GM18907 (cell line): ENCODE measurements around the gene C6orf120.
"Not testable (repeated sequence)": the region's sequence is repeated elsewhere in the genome, so short reads cannot be mapped to it uniquely, and the experiment has no call there.

ENCODE experiments used
- ATAC-seq: cut with Tn5 transposase; IDR thresholded peaks from one replicate; pipeline ENCODE4 v1.9.1; 2021; ENCODE audit warnings: mild to moderate bottlenecking, moderate library complexity; ENCODE audit not compliant: unreplicated experiment

C6orf120 gene

DNA sequence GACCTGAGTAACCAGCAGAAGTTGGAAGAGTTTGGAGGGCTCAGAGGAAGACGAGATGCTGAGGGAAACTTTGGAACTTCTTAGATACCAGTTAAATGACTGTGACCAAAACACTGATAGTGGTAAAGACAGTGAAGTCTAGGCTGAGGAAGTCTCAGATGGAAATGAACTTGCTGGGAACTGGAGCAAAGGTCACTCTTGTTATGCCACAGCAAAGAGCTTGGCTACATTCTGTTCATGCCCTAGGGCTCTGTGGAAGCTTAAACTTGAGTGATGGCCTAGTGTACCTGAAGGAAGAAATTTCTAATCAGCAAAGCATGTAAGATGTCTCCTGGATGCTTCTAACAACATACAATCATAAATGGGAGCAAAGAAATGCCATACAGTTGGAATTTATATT lies 24.8 kb upstream of the C6orf120 start:
- ATAC-seq, result no peak

GRCh38 chr6:169678342-169678741 lies 23.6 kb upstream of the C6orf120 start:
- ATAC-seq, result no peak

- no peak for ATAC-seq
Observed at GRCh38 chr6:169684056-169684455, 17.9 kb upstream of the C6orf120 start.

- no peak for ATAC-seq
Observed at GRCh38 chr6:169685860-169686259, 16.1 kb upstream of the C6orf120 start.

- no peak for ATAC-seq
Observed at GRCh38 chr6:169689287-169689686, 12.6 kb upstream of the C6orf120 start.

- no peak for ATAC-seq
Observed at GRCh38 chr6:169691260-169691659, 10.7 kb upstream of the C6orf120 start.

DNA sequence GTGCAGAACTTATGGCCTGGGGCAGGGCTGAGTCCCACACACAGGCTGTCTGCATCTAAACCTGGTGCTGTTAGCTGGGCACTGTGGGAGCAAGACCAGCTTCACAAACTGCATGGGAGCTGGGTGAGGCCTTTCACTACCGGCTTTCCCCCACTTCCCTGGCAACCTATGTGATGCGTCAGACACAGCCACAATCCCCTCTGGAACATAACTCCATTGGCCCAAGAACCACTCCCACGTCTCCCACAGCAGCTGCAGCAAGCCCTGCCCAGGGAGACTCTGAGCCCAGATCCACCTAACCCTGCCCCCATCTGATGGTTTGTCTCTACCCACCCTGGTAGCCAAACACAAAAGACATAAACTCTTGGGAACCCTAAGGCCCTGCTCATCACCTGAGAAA lies 9.4 kb upstream of the C6orf120 start:
- no peak for ATAC-seq

DNA sequence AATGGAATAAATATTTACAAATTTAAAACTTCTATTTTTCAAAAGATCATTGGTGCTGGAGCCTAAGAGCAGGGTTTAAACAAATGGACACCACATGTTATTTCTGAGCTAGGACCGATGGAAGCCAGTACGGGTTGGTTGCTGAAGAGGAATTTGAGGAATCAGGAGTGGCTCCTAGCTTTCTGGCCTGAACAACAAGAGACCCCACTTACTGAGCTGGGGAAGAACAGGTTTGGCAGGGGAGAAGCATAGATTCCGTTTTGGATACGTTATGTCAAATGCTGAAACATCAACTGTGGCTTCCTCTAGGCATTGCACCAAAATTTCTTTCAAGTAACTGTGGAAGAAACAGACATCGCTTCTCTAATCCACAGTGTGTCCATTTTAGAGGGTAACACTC lies 6.8 kb upstream of the C6orf120 start:
- no peak for ATAC-seq

- ATAC-seq, result not testable (repeated sequence)
Observed at GRCh38 chr6:169697115-169697514, 4.8 kb upstream of the C6orf120 start.

- no peak for ATAC-seq
Observed at GRCh38 chr6:169700296-169700695, 1.6 kb upstream of the C6orf120 start.

DNA sequence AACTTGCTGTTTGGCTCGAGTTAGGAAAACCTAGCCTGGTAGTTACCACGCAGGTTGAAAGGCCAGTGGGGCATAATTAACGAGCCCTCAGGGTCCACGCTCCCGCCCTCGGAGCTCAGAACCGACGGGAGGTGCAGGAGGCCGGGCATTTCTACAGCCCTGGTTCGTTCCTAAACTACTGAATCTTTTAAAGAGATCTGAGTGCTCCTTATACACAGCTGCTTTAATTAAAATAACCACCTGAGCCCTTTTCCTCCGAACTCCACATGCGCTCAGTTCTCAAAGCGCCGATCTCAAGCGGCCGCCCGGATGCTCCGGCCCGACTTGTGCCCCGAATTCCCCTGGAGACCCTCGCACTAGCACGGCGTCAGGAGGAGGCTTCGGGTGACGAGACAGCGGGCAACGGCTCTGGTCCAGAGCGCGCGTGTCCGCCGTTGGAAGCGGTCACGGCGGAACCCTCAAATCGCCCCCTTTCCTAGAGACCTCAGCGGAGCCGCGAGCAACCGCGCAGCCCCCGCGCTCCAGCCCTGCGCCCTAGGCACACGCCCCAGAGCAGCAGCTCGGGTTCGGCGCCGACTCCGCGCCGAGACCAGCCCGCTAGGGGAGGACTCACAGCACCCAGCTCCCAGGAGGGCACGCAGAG lies 494 bp upstream of the C6orf120 start:
- ATAC-seq, result peak; percentile 22

DNA sequence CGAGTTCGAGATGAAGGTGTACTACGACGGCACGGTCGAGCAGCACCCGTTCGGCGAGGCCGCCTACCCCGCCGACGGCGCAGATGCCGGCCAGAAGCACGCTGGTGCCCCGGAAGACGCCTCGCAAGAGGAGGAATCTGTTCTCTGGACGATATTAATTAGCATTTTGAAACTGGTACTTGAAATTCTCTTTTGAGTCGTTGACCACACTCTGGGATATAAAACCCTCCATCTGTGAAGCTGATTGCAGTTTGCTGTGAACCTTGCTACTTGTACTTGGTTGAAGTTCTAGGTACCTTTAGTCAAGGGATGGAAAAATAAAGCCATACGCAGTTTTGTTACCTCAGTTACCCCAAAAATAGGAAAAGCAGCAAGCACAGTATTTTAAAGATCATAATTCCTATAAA lies 917 bp downstream of the C6orf120 start:
- peak; percentile 26 for ATAC-seq

DNA sequence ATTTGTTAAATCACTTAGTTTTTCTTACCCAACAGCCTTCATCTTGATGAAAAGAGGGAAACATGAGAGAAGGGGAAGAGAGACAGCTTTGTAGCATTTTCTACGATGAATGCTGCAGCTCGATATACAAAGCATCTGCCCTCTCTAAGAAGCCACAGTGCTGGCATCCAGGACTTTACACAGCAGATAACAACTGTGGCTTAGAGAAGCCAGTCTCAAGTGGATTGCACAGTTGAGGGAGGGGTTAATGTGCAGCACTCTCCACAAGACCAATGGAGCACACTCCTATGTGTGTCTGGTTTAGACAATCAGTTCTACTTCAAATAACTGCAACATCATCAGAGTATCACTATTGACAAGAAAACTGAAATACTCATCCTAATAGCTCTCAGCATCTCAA lies 5.8 kb downstream of the C6orf120 start:
- no peak for ATAC-seq

DNA sequence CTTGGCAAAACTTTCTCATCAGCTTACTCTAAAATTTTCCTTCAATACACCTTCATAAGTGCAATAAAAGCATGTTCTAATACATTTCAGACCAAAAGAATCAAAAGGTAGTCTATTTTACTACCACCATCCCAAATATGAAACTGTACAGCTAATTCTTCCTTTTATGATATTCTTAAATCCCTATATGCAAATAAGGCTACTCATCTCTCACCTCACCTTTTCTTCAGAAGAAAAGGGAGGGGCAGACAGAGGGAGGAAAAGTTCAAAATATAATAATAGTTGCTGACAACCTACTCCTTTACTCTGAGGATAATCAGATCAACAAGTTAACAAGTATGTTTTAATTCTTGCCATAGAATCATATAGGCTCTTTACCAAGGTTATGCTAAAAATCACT lies 7.4 kb downstream of the C6orf120 start:
- no peak for ATAC-seq

DNA sequence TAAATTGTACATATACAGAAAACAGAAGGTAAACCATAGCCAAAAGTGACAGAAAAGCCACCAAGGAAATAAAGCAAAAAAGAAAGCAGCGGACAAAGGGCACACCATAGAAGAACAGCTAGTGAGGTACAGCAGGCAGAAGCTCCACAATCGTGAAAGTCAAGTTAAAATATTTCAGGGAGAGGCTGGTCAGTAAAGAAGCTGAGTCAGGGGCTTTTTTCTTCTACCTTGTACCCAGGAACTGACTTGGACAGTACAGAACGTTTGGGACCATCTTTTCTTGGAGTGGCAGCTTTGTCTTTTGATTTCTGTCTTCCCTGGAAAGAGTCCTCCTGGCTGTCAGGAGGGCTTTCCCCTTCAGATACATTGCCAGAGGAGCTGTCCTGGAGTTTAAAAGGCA lies 8.1 kb downstream of the C6orf120 start:
- ATAC-seq, result no peak

- no peak for ATAC-seq
Observed at GRCh38 chr6:169714178-169714577, 12.3 kb downstream of the C6orf120 start.

DNA sequence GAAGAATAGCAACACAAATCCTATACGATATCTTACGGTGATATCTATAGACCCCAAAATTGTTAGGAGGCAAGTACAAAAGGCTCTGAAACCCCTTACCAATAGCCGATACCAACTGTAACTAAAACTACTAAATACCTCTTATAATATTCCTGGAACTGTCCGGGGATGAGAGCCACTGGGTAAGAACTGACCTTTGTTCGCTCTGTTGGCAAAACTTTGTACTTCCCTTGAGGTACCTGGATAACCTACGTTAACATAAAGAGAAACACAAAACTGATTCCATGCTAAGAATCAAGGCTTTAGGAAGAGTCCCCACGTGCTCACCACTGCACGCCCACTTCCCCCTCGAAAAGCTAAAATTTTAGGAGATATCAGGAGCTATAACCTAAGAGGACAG lies 12.7 kb downstream of the C6orf120 start:
- ATAC-seq, result no peak

GRCh38 chr6:169719117-169719516 lies 17.2 kb downstream of the C6orf120 start:
- ATAC-seq, result no peak

DNA sequence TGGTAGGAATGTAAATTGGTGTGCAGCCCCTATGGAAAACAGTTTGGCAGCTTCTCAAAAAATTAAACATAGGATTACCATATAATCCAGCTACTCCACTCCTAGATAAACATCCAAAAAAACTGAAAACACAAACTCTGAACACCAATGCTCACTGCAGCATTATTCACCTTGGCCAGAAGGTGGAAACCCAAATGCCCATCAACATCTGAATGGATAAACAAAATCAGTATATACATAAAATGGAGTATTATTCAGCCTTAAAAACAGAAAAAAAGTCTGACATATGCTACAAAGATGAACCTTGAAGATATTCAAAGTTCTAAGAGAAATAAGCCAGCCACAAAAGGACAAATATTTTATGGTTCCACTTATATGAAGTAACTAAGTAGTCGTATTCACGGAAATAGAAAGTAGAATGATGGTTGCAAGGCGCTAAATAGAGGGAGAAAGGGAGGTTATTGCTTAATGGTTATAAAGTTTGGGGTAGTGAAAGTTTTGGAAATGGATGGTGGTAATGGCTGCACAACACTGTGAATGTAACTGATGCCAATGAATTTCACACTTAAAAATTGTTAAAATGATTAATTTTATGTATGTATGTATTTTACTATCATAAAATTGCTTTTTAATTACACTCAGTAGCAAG lies 18.4 kb downstream of the C6orf120 start:
- ATAC-seq, result no peak

- peak; percentile 26 for ATAC-seq
Observed at GRCh38 chr6:169722362-169723199, 20.7 kb downstream of the C6orf120 start.

GRCh38 chr6:169723200-169723909 lies 21.4 kb downstream of the C6orf120 start:
- peak; percentile 39 for ATAC-seq
